ENCODE measurements around the gene ELSPBP1.

GRCh38 chr19:48033604-48034003, 39.2 kb downstream of the ELSPBP1 start:
- TF ChIP-seq, protein P1, sequence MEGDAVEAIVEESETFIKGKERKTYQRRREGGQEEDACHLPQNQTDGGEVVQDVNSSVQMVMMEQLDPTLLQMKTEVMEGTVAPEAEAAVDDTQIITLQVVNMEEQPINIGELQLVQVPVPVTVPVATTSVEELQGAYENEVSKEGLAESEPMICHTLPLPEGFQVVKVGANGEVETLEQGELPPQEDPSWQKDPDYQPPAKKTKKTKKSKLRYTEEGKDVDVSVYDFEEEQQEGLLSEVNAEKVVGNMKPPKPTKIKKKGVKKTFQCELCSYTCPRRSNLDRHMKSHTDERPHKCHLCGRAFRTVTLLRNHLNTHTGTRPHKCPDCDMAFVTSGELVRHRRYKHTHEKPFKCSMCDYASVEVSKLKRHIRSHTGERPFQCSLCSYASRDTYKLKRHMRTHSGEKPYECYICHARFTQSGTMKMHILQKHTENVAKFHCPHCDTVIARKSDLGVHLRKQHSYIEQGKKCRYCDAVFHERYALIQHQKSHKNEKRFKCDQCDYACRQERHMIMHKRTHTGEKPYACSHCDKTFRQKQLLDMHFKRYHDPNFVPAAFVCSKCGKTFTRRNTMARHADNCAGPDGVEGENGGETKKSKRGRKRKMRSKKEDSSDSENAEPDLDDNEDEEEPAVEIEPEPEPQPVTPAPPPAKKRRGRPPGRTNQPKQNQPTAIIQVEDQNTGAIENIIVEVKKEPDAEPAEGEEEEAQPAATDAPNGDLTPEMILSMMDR (conservative IDR thresholded peaks at IDR 0.05; ENCODE audit: low read depth in 2 of 2), result no peak
- TF ChIP-seq REST (IDR thresholded peaks at IDR 0.05; ENCODE audit: unreplicated experiment), result no peak
- TF ChIP-seq POLR2AphosphoS5 (IDR thresholded peaks at IDR 0.05; ENCODE audit: low read depth), result no peak
- TF ChIP-seq, protein P2, sequence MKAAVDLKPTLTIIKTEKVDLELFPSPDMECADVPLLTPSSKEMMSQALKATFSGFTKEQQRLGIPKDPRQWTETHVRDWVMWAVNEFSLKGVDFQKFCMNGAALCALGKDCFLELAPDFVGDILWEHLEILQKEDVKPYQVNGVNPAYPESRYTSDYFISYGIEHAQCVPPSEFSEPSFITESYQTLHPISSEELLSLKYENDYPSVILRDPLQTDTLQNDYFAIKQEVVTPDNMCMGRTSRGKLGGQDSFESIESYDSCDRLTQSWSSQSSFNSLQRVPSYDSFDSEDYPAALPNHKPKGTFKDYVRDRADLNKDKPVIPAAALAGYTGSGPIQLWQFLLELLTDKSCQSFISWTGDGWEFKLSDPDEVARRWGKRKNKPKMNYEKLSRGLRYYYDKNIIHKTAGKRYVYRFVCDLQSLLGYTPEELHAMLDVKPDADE (IDR thresholded peaks at IDR 0.05), result no peak
